Osteoblast (primary cell): ENCODE data around the gene DENND4A. TPM values are rescaled to one million over a fixed set of nuclear protein-coding genes. Genes with fewer than 3 reads are reported as not detected.

ENCODE experiments used
- DNase-seq: peaks from one replicate; pipeline ENCODE4 v3.0.0; 2011; ENCODE audit warnings: low spot score, mixed read lengths; ENCODE audit not compliant: insufficient read length; ENCODE audit errors: missing footprints
- H2AFZ ChIP-seq: 2 replicates; pipeline ENCODE4 v1.6.0; 2011; ENCODE audit warnings: mild to moderate bottlenecking, low read length
- H3K27ac ChIP-seq: 2 replicates; pipeline ENCODE4 v1.5.1; 2011; ENCODE audit warnings: mild to moderate bottlenecking, low read depth, low read length, moderate library complexity
- H3K27me3 ChIP-seq: 2 replicates; pipeline ENCODE4 v1.6.0; 2012; ENCODE audit warnings: mild to moderate bottlenecking, control low read depth, inconsistent platforms, low read length, moderate library complexity; ENCODE audit not compliant: insufficient read depth
- H3K36me3 ChIP-seq: 2 replicates; pipeline ENCODE4 v1.5.1; 2011; ENCODE audit warnings: mild to moderate bottlenecking, low read length, control low read depth, moderate library complexity; ENCODE audit not compliant: insufficient read depth
- H3K4me1 ChIP-seq: 2 replicates; pipeline ENCODE4 v1.5.1; 2011; ENCODE audit warnings: mild to moderate bottlenecking, low read length, control low read depth, moderate library complexity; ENCODE audit not compliant: insufficient read depth
- H3K4me2 ChIP-seq: 2 replicates; pipeline ENCODE4 v1.6.0; 2011; ENCODE audit warnings: mild to moderate bottlenecking, low read length; ENCODE audit not compliant: insufficient read depth
- H3K4me3 ChIP-seq: fragments of 200-600 bp; sonication (generic); 3 replicates; pipeline ENCODE4 v1.5.1; 2012; ENCODE audit warnings: mild to moderate bottlenecking, low read length, inconsistent platforms; ENCODE audit not compliant: insufficient read depth
- H3K79me2 ChIP-seq: 2 replicates; pipeline ENCODE4 v1.6.0; 2012; ENCODE audit warnings: mild to moderate bottlenecking, low read length, control low read depth, inconsistent platforms; ENCODE audit not compliant: insufficient read depth
- H3K9me3 ChIP-seq: 2 replicates; pipeline ENCODE4 v1.5.1; 2011; ENCODE audit warnings: low read depth, low read length, control low read depth
- H4K20me1 ChIP-seq: 2 replicates; pipeline ENCODE4 v1.6.0; 2012; ENCODE audit warnings: mild to moderate bottlenecking, low read length, control low read depth; ENCODE audit not compliant: insufficient read depth
- CTCF ChIP-seq: IDR thresholded peaks from 2 replicates; pipeline ENCODE4 v1.5.1; 2011; ENCODE audit warnings: mild to moderate bottlenecking, low read depth, low read length, moderate library complexity; ENCODE audit errors: extremely low read depth
- total RNA-seq: library from RNA; depleted of rRNA; stranded (reverse); fragments of >200 nt; gene quantifications from 2 replicates; pipeline ENCODE4 v1.2.3, GENCODE V29; 2012

DENND4A gene
- total RNA-seq, 1 donor = 30.4 TPM

DNA sequence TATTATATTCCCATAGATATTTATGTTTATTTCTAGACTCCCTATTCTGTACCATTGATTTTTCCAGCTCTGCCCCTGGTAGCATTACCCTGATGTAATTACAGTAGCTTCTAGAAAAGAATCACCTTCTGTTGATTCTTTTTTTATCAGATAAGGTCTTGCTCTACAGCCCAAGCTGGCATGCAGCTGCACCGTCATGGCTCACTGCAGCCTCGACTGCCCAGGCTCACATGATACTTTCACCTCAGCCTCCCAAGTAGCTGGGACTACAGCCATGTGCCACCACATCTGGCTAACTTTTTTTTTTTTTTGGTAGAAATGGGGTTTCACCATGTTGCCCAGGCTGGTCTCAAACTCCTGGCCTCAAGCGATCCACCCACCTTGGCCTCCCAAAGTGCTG is 128.6 kb downstream of the DENND4A start:
- H3K27ac ChIP-seq = no peak overlapping the region
- no peak overlapping the region for H2AFZ ChIP-seq
- H4K20me1 ChIP-seq = no peaks in the 10 kb centered on the region
- TF ChIP-seq CTCF = no peak
- H3K9me3 ChIP-seq = no peaks in the 10 kb centered on the region
- H3K36me3 ChIP-seq = peaks cover 24% of the 10 kb centered on the region
- no peaks in the 10 kb centered on the region for H3K27me3 ChIP-seq
- no peaks in the 10 kb centered on the region for H3K79me2 ChIP-seq
- DNase-seq = no peak
- no peaks in the 10 kb centered on the region for H3K4me1 ChIP-seq
- H3K4me2 ChIP-seq = no peak overlapping the region
- no peak overlapping the region for H3K4me3 ChIP-seq

- no peaks in the 10 kb centered on the region for H3K79me2 ChIP-seq
- H3K9me3 ChIP-seq = no peaks in the 10 kb centered on the region
- DNase-seq = no peak
- H3K4me1 ChIP-seq = no peaks in the 10 kb centered on the region
- H3K4me2 ChIP-seq = no peak overlapping the region
- TF ChIP-seq CTCF = no peak
- no peak overlapping the region for H3K4me3 ChIP-seq
- H3K27ac ChIP-seq = no peak overlapping the region
- H3K36me3 ChIP-seq = peaks cover 21% of the 10 kb centered on the region
- H3K27me3 ChIP-seq = no peaks in the 10 kb centered on the region
- H2AFZ ChIP-seq = no peak overlapping the region
- no peaks in the 10 kb centered on the region for H4K20me1 ChIP-seq
Measured at GRCh38 chr15:65660927-65661326, 131.2 kb downstream of the DENND4A start.

GRCh38 chr15:65659502-65660052 is 132.5 kb downstream of the DENND4A start:
- Histone ChIP-seq H3K79me2 (no peaks in the 10 kb centered on the region), H3K27ac (no peak overlapping the region), H4K20me1 (no peaks in the 10 kb centered on the region), H3K4me2 (no peak overlapping the region), H3K4me1 (no peaks in the 10 kb centered on the region), H3K27me3 (no peaks in the 10 kb centered on the region), H3K36me3 (peaks cover 13% of the 10 kb centered on the region), H3K9me3 (no peaks in the 10 kb centered on the region), H3K4me3 (no peak overlapping the region), H2AFZ (no peak overlapping the region)
- DNase-seq = no peak
- TF ChIP-seq CTCF = no peak

DNA sequence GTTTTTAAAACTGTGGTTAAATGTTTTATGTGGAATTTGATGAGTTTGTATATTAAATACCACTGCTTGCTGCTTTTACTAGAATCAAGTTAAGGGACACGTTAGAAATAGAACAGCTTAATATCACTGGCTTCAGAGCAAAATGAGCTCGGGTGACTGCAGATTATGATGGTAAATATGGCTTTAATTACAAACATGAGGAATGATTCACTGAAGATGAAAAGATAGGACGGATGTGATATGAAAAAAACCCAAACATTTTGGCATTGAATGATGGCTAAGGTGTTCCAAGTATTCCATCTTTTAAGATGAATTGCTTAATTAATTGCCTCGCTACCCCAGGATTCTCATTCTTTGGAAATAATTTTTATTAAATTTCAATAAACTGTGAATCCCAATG is 136.6 kb downstream of the DENND4A start:
- Histone ChIP-seq H3K27me3 (no peaks in the 10 kb centered on the region), H3K4me1 (peaks cover 15% of the 10 kb centered on the region), H3K79me2 (no peaks in the 10 kb centered on the region), H3K36me3 (peaks cover 9% of the 10 kb centered on the region), H3K4me3 (no peak overlapping the region), H4K20me1 (no peaks in the 10 kb centered on the region), H2AFZ (no peak overlapping the region), H3K9me3 (no peaks in the 10 kb centered on the region), H3K27ac (no peak overlapping the region), H3K4me2 (no peak overlapping the region)
- DNase-seq = no peak
- TF ChIP-seq CTCF = no peak
